ENCODE measurements around the gene AGFG2.

AGFG2 gene

DNA sequence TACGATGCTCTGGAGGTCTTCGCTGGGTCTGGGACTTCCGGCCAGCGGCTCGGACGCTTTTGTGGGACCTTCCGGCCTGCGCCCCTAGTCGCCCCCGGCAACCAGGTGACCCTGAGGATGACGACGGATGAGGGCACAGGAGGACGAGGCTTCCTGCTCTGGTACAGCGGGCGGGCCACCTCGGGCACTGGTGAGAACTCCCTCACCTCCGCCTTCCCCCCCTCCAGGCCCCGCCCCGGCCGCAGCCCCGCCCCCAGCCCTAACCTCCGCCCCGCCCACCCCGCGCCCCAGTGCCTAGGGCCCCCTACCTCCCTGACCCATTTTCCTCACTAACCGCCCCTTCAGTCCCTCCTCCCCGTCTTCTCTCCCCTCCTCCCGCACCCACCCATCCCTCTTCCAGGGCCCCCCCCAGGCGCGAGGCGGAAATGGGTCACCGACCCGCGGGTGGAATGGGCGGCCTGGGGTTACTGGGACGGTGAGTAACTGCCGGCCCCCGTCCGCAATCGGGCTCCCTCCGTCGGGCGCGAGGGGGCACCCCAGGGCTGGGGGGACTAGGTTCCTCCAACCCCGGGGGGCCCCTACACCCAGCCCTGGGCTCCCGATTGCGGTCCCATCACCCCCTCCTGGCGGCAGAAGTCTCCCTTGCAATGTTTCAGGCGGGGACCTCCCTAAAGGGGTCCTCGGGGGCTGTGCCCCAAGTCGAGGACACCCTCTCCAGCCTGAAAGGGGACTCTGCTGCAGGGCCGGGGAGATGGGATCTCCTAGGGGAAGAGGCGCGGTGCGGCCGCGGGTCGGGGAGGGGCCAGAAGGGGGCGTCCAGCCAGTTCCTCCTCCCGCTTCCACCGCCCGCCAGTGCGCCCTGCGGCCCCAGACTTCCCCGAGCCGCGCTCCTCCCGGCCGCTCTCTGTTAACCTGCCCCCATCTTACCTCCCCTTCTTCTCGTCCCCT is 65.3 kb downstream of the AGFG2 start:
- peak; percentile 87 for DNase-seq (ENCODE audit: low spot score)
- Histone ChIP-seq H3K4me3 (peak overlapping the region; percentile 79), H3K27ac (peak overlapping the region; percentile 57 to 89)
- no peak for TF ChIP-seq CTCF (IDR thresholded peaks at IDR 0.05)

DNA sequence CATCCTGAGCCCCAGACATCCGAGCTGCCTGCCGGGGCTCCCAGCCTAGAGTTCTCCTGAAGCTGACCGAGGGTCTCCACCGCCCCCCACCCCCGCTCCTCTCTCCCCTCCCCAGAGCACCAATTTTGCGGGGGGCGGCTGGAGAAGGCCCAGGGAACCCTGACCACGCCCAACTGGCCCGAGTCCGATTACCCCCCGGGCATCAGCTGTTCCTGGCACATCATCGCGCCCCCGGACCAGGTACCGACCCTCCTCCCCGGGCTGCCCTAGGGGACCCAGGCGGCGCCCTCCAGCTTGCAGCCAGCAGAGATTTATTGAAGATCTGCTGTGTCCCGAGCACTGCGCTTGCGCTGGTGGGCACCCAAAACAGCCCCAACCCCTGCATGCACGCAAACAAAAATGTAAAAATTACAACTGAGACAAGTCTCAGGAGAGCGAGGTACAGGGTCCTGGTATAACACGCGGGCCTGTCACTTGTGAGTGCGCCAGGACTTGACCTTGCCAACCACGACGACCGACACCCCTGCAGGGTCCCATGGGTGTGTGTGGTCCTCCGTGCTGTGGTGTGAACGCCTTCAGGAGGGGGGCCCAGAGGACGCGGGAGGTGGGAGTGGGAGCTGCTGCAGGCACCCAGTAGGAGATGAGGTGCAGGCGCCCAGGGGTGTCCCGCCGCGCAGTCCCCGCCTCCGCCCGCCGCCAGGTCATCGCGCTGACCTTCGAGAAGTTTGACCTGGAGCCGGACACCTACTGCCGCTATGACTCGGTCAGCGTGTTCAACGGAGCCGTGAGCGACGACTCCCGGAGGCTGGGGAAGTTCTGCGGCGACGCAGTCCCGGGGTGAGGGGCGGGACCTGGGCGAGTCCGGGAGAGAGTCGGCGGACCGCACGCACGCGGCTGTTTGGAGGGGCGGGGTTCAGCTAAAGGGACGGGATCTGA is 66.2 kb downstream of the AGFG2 start:
- H3K27ac ChIP-seq, result peak overlapping the region; percentile 57 to 89
- no peak for TF ChIP-seq CTCF (IDR thresholded peaks at IDR 0.05)
- H3K4me3 ChIP-seq, result peak overlapping the region; percentile 79
- no peak for DNase-seq (ENCODE audit: low spot score)

GRCh38 chr7:100606313-100606712 is 67.3 kb downstream of the AGFG2 start:
- no peak for DNase-seq (ENCODE audit: low spot score)
- Histone ChIP-seq H3K27ac (no peak overlapping the region), H3K4me3 (no peak overlapping the region)
- no peak for TF ChIP-seq CTCF (IDR thresholded peaks at IDR 0.05)

GRCh38 chr7:100607111-100607510 is 68.1 kb downstream of the AGFG2 start:
- no peak for TF ChIP-seq CTCF (IDR thresholded peaks at IDR 0.05)
- no peak for DNase-seq (ENCODE audit: low spot score)
- no peak overlapping the region for H3K27ac ChIP-seq
- no peak overlapping the region for H3K4me3 ChIP-seq

GRCh38 chr7:100609958-100610357 is 71.0 kb downstream of the AGFG2 start:
- no peak for DNase-seq (ENCODE audit: low spot score)
- TF ChIP-seq CTCF (IDR thresholded peaks at IDR 0.05), result no peak
- H3K4me3 ChIP-seq, result no peak overlapping the region
- no peak overlapping the region for H3K27ac ChIP-seq

- H3K27ac ChIP-seq, result peak within 1 kb of the TSS; percentile 87 to 91
- H3K4me3 ChIP-seq, result peak within 1 kb of the TSS; percentile 86
- TF ChIP-seq CTCF (IDR thresholded peaks at IDR 0.05), result no peak
- peak; percentile 99 for DNase-seq (ENCODE audit: low spot score)
Observed at GRCh38 chr7:100611983-100612729, 73.2 kb downstream of the AGFG2 start, which contains the start of gene MOSPD3. Gene MOSPD3, plus strand, starts transcription at chr7:100612540. Its CDS starts 252 bp downstream, at chr7:100612792.

All from coronary artery (tissue), 2 donors.